Osteoblast (primary cell): ENCODE data around the gene PLCB4. TPM values are rescaled to one million over a fixed set of nuclear protein-coding genes. Genes with fewer than 3 reads are reported as not detected.

Source experiments
- DNase-seq: peaks from one replicate; pipeline ENCODE4 v3.0.0; 2011; ENCODE audit warnings: low spot score, mixed read lengths; ENCODE audit not compliant: insufficient read length; ENCODE audit errors: missing footprints
- H2AFZ ChIP-seq: 2 replicates; pipeline ENCODE4 v1.6.0; 2011; ENCODE audit warnings: mild to moderate bottlenecking, low read length
- H3K27ac ChIP-seq: 2 replicates; pipeline ENCODE4 v1.5.1; 2011; ENCODE audit warnings: mild to moderate bottlenecking, low read depth, low read length, moderate library complexity
- H3K27me3 ChIP-seq: 2 replicates; pipeline ENCODE4 v1.6.0; 2012; ENCODE audit warnings: mild to moderate bottlenecking, control low read depth, inconsistent platforms, low read length, moderate library complexity; ENCODE audit not compliant: insufficient read depth
- H3K36me3 ChIP-seq: 2 replicates; pipeline ENCODE4 v1.5.1; 2011; ENCODE audit warnings: mild to moderate bottlenecking, low read length, control low read depth, moderate library complexity; ENCODE audit not compliant: insufficient read depth
- H3K4me1 ChIP-seq: 2 replicates; pipeline ENCODE4 v1.5.1; 2011; ENCODE audit warnings: mild to moderate bottlenecking, low read length, control low read depth, moderate library complexity; ENCODE audit not compliant: insufficient read depth
- H3K4me2 ChIP-seq: 2 replicates; pipeline ENCODE4 v1.6.0; 2011; ENCODE audit warnings: mild to moderate bottlenecking, low read length; ENCODE audit not compliant: insufficient read depth
- H3K4me3 ChIP-seq: fragments of 200-600 bp; sonication (generic); 3 replicates; pipeline ENCODE4 v1.5.1; 2012; ENCODE audit warnings: mild to moderate bottlenecking, low read length, inconsistent platforms; ENCODE audit not compliant: insufficient read depth
- H3K79me2 ChIP-seq: 2 replicates; pipeline ENCODE4 v1.6.0; 2012; ENCODE audit warnings: mild to moderate bottlenecking, low read length, control low read depth, inconsistent platforms; ENCODE audit not compliant: insufficient read depth
- H3K9me3 ChIP-seq: 2 replicates; pipeline ENCODE4 v1.5.1; 2011; ENCODE audit warnings: low read depth, low read length, control low read depth
- H4K20me1 ChIP-seq: 2 replicates; pipeline ENCODE4 v1.6.0; 2012; ENCODE audit warnings: mild to moderate bottlenecking, low read length, control low read depth; ENCODE audit not compliant: insufficient read depth
- CTCF ChIP-seq: IDR thresholded peaks from 2 replicates; pipeline ENCODE4 v1.5.1; 2011; ENCODE audit warnings: mild to moderate bottlenecking, low read depth, low read length, moderate library complexity; ENCODE audit errors: extremely low read depth
- total RNA-seq: library from RNA; depleted of rRNA; stranded (reverse); fragments of >200 nt; gene quantifications from 2 replicates; pipeline ENCODE4 v1.2.3, GENCODE V29; 2012

Gene PLCB4
- total RNA-seq, 1 donor = 13.0 TPM

DNA sequence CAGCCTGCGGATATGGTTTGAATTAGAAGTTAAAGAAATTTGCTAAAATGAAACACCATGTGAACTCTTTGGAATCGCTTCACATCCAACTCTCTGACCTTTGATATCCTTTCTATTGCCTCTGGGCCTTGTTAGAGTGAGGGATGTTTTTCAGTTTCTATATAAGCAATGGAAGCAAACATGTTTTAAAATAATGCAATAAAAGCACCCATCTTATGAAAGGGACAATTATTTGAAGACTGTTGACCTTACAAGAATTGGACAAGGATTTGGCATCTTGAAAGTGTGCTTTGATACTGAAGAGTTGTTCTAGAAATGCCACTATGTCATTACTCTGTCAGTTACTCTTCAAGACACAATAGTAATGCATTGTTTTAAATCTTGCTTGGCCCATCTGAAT is 221.4 kb downstream of the PLCB4 start:
- DNase-seq = no peak
- TF ChIP-seq CTCF = no peak
- no peak overlapping the region for H3K4me3 ChIP-seq

DNA sequence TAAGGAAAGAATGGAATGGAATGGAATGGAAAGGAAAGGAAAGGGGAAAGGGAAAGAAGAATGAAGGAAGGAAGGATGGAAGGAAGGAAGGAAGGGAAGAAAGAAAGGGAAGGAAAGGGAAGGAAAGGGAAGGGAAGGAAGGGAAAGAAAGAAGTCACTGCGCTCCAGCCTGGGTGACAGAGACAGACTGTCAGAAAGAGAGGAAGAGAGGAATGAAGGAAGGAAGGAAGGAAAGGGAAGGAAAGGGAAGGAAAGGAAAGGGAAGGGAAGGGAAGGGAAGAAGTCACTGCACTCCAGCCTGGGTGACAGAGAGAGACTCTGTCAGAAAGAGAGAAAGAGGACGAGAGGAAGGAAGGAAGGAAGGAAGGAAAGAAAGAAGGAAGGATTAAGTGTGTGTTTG is 224.3 kb downstream of the PLCB4 start:
- no peak overlapping the region for H3K27ac ChIP-seq
- H3K36me3 ChIP-seq = no peaks in the 10 kb centered on the region
- no peak for TF ChIP-seq CTCF
- H3K4me2 ChIP-seq = no peak overlapping the region
- no peak for DNase-seq
- H4K20me1 ChIP-seq = peaks cover 7% of the 10 kb centered on the region
- no peaks in the 10 kb centered on the region for H3K27me3 ChIP-seq
- no peak overlapping the region for H2AFZ ChIP-seq
- peaks cover 5% of the 10 kb centered on the region for H3K79me2 ChIP-seq
- no peak overlapping the region for H3K4me3 ChIP-seq
- H3K4me1 ChIP-seq = peaks cover 10% of the 10 kb centered on the region
- no peaks in the 10 kb centered on the region for H3K9me3 ChIP-seq

More for the DNA sequence above, 221.4 kb downstream of the PLCB4 start:
- Histone ChIP-seq H4K20me1 (peaks cover 7% of the 10 kb centered on the region), H3K9me3 (no peaks in the 10 kb centered on the region), H3K27ac (no peak overlapping the region), H3K4me1 (peaks cover 17% of the 10 kb centered on the region), H2AFZ (no peak overlapping the region), H3K36me3 (no peaks in the 10 kb centered on the region), H3K4me2 (no peak overlapping the region), H3K79me2 (peaks cover 3% of the 10 kb centered on the region), H3K27me3 (no peaks in the 10 kb centered on the region)

- Histone ChIP-seq H3K4me2 (peak overlapping the region; percentile 16), H3K4me3 (no peak overlapping the region), H4K20me1 (peaks cover 7% of the 10 kb centered on the region), H2AFZ (no peak overlapping the region), H3K9me3 (no peaks in the 10 kb centered on the region), H3K4me1 (peaks cover 10% of the 10 kb centered on the region), H3K27ac (no peak overlapping the region), H3K79me2 (peaks cover 5% of the 10 kb centered on the region), H3K36me3 (no peaks in the 10 kb centered on the region), H3K27me3 (no peaks in the 10 kb centered on the region)
- no peak for DNase-seq
- no peak for TF ChIP-seq CTCF
These were observed 225.2 kb downstream of the PLCB4 start for GRCh38 chr20:9294041-9294440.

- no peak for DNase-seq
- Histone ChIP-seq H3K9me3 (no peaks in the 10 kb centered on the region), H3K4me2 (no peak overlapping the region), H3K27me3 (no peaks in the 10 kb centered on the region), H3K36me3 (no peaks in the 10 kb centered on the region), H2AFZ (no peak overlapping the region), H3K4me1 (peaks cover 7% of the 10 kb centered on the region), H3K79me2 (peaks cover 5% of the 10 kb centered on the region), H3K4me3 (no peak overlapping the region), H4K20me1 (peaks cover 5% of the 10 kb centered on the region), H3K27ac (no peak overlapping the region)
- TF ChIP-seq CTCF = no peak
These were observed 230.0 kb downstream of the PLCB4 start for GRCh38 chr20:9298906-9299305.
